ENCODE measurements around the gene SRRM4. TPM values are rescaled to one million over a fixed set of nuclear protein-coding genes. Genes with fewer than 3 reads are reported as not detected.

Gene SRRM4
- total RNA-seq, 4 donors from 2014 or later, result not detected

GRCh38 chr12:119069147-119069642 is 87.9 kb downstream of the SRRM4 start:
- no peak for ATAC-seq (ENCODE audit: low FRiP score)
- no peak for DNase-seq (ENCODE audit: low spot score)
- no peak for TF ChIP-seq CTCF (IDR thresholded peaks at IDR 0.05)

GRCh38 chr12:119071176-119071575 is 89.8 kb downstream of the SRRM4 start:
- DNase-seq (ENCODE audit: low spot score), result no peak
- TF ChIP-seq CTCF (IDR thresholded peaks at IDR 0.05), result no peak
- ATAC-seq (ENCODE audit: low FRiP score), result no peak

GRCh38 chr12:119071638-119072231 is 90.4 kb downstream of the SRRM4 start:
- ATAC-seq (ENCODE audit: low FRiP score) (no peak), DNase-seq (ENCODE audit: low spot score) (no peak)
- no peak for TF ChIP-seq CTCF (IDR thresholded peaks at IDR 0.05)

- TF ChIP-seq CTCF (IDR thresholded peaks at IDR 0.05), result no peak
- no peak for DNase-seq (ENCODE audit: low spot score)
- ATAC-seq (ENCODE audit: low FRiP score), result no peak
Observed at GRCh38 chr12:119072440-119072839, 91.1 kb downstream of the SRRM4 start.

GRCh38 chr12:119075222-119075787 is 94.0 kb downstream of the SRRM4 start:
- DNase-seq (ENCODE audit: low spot score), result no peak
- ATAC-seq (ENCODE audit: low FRiP score), result no peak
- TF ChIP-seq CTCF (IDR thresholded peaks at IDR 0.05), result no peak

GRCh38 chr12:119075918-119076317 is 94.6 kb downstream of the SRRM4 start:
- no peak for TF ChIP-seq CTCF (IDR thresholded peaks at IDR 0.05)
- ATAC-seq (ENCODE audit: low FRiP score) (no peak), DNase-seq (ENCODE audit: low spot score) (no peak)

GRCh38 chr12:119079530-119079929 is 98.2 kb downstream of the SRRM4 start:
- TF ChIP-seq CTCF (IDR thresholded peaks at IDR 0.05), result no peak
- DNase-seq (ENCODE audit: low spot score), result no peak
- no peak for ATAC-seq (ENCODE audit: low FRiP score)
